Lower lobe of right lung (tissue), 2 donors: ENCODE measurements around the gene BBS10. TPM values are rescaled to one million over a fixed set of nuclear protein-coding genes. Genes with fewer than 3 reads are reported as not detected.

Experiments
- ATAC-seq, 2 donors: fragments of 200-7000 bp; cut with Tn5 transposase; one replicate each; pipeline ENCODE4 v1.9.1; 2020 to 2022; ENCODE audit warnings: mild to moderate bottlenecking in 2 of 2, moderate library complexity in 2 of 2
- DNase-seq: peaks from one replicate; pipeline ENCODE4 v3.0.0-alpha.2; 2020
- H3K27ac ChIP-seq: fragments of 200-600 bp; one replicate; pipeline ENCODE4 v1.8.0; 2022
- H3K27me3 ChIP-seq: fragments of 200-600 bp; one replicate; pipeline ENCODE4 v1.8.0; 2022; ENCODE audit warnings: low read depth
- H3K36me3 ChIP-seq: fragments of 200-600 bp; one replicate; pipeline ENCODE4 v1.8.0; 2022; ENCODE audit warnings: mild to moderate bottlenecking
- H3K4me1 ChIP-seq: fragments of 200-600 bp; one replicate; pipeline ENCODE4 v1.8.0; 2022
- H3K4me3 ChIP-seq: fragments of 200-600 bp; one replicate; pipeline ENCODE4 v1.8.0; 2022; ENCODE audit warnings: mild to moderate bottlenecking
- H3K9me3 ChIP-seq: fragments of 200-600 bp; one replicate; pipeline ENCODE4 v1.8.0; 2022
- intact Hi-C: fragments of 100-400 bp; cut with DNase I; formaldehyde crosslinking; loops from one replicate; pipeline ENCODE4 v1.11.0; 2022
- total RNA-seq: library from RNA; stranded (reverse); fragmentation: NEBNext Ultra II Directional; extraction: Animal tissue kit (Norgen Biotek cat#: 25700); gene quantifications from one replicate; pipeline ENCODE4 v1.2.1, GENCODE V29; 2021
- TF ChIP-seq, protein P1 (sequence below): fragments of 200-600 bp; IDR thresholded peaks from one replicate; pipeline ENCODE4 v1.8.0; 2022; ENCODE audit warnings: antibody characterized with exemption, mild to moderate bottlenecking
- donor health status: DM: no; HTN: yes; CAD: no; lungs with severe emphysema.

The BBS10 gene
- total RNA-seq, 1 donor from 2014 or later, result 13.4 TPM

DNA sequence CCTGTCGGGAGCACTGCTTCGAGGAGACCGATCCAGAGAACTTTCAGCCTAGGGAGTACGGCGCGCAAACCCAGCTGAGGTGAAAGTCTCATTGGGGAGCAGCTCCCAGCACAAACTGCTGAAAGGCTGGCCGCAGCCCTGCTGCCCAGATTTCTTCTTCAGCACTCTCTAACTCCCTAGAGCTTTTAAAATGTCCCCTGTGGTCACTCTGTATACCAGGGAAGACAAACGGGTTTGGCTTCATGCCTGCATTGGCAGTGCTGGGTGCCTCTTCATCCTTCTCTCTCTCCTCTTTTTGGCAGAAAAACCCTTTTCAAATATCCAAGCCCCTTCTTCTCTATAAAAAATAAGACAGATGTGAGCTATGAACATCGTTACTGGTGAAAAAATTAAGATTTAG is 34.9 kb downstream of the BBS10 start:
- intact Hi-C loops, result no loop called here
- Histone ChIP-seq H3K27ac (no peak overlapping the region), H3K27me3 (no peaks in the 10 kb centered on the region), H3K36me3 (no peaks in the 10 kb centered on the region), H3K4me1 (no peaks in the 10 kb centered on the region), H3K4me3 (no peak overlapping the region), H3K9me3 (no peaks in the 10 kb centered on the region)
- TF ChIP-seq, protein P1, sequence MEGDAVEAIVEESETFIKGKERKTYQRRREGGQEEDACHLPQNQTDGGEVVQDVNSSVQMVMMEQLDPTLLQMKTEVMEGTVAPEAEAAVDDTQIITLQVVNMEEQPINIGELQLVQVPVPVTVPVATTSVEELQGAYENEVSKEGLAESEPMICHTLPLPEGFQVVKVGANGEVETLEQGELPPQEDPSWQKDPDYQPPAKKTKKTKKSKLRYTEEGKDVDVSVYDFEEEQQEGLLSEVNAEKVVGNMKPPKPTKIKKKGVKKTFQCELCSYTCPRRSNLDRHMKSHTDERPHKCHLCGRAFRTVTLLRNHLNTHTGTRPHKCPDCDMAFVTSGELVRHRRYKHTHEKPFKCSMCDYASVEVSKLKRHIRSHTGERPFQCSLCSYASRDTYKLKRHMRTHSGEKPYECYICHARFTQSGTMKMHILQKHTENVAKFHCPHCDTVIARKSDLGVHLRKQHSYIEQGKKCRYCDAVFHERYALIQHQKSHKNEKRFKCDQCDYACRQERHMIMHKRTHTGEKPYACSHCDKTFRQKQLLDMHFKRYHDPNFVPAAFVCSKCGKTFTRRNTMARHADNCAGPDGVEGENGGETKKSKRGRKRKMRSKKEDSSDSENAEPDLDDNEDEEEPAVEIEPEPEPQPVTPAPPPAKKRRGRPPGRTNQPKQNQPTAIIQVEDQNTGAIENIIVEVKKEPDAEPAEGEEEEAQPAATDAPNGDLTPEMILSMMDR, result no peak
- DNase-seq (no peak), ATAC-seq (no peak)

DNA sequence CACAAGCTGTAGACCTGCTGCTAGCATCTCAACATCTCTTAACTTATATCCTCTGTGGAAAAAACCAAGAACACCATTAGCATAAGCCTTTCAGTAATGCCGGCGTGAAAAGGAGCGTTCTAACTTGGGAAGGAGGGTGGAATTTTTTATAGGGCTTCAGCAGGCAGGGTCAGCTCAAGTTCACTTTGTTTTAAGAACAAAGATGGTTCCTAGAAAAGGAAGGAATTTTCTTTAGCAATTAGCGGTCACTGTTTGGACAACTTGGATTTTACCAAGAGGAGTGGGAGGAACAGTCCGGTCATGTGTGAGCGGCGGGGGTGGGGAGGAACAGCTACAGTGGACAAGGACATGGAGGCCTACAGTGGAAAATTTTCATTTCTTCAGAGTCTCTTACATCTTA is 35.9 kb downstream of the BBS10 start:
- DNase-seq (no peak), ATAC-seq (peak in 1 of 2 donors; percentile 32)
- H3K36me3 ChIP-seq, result no peaks in the 10 kb centered on the region
- no peak overlapping the region for H3K27ac ChIP-seq
- H3K4me3 ChIP-seq, result no peak overlapping the region
- H3K9me3 ChIP-seq, result no peaks in the 10 kb centered on the region
- no peaks in the 10 kb centered on the region for H3K4me1 ChIP-seq
- intact Hi-C loops, result no loop called here
- TF ChIP-seq, protein P1, result no peak
- no peaks in the 10 kb centered on the region for H3K27me3 ChIP-seq

DNA sequence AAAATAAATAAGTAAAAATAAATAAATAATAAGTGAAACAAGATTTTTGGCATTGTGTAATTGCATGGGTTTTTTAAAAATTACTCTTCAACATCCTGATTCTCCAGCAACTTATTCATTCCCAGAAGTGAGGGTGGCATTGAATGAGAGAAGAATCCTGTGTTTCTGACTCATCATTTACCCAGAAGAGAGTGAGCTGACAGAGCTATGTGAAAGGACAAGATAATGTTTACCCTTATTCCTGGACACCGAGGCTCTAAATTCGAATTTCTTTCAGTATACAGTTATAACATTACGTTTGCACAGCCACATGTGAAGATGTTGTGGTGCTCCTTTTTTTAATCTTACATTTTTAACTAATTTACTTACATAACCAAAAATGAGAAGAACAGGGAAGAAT is 36.4 kb downstream of the BBS10 start:
- DNase-seq, result no peak
- no peak for ATAC-seq
- Histone ChIP-seq H3K36me3 (no peaks in the 10 kb centered on the region), H3K4me3 (no peak overlapping the region), H3K4me1 (no peaks in the 10 kb centered on the region), H3K27me3 (no peaks in the 10 kb centered on the region), H3K9me3 (no peaks in the 10 kb centered on the region), H3K27ac (no peak overlapping the region)
- TF ChIP-seq, protein P1, result no peak
- intact Hi-C loops, result no loop called here

DNA sequence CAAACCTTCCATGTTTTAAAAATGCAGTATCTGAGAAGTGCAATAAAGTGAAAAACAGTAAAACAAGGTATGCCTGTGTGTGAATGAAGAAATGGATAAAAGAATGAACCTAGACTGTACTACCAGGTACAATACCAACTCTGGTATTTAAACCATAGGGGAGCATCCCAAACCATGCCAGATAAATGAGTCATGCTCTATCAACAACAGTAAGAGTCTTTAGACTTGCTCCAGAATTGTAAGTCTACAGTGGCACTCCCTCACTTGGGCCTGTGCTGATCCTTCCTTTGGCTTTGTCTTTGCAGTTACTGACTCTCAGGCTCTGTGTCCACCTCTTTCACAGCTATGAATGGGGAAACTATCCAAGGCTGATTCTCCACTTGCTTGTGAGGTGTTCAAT is 38.1 kb downstream of the BBS10 start:
- TF ChIP-seq, protein P1, result no peak
- DNase-seq (no peak), ATAC-seq (no peak)
- H3K4me3 ChIP-seq, result no peak overlapping the region
- no peaks in the 10 kb centered on the region for H3K27me3 ChIP-seq
- H3K9me3 ChIP-seq, result no peaks in the 10 kb centered on the region
- intact Hi-C loops, result no loop called here
- H3K27ac ChIP-seq, result no peak overlapping the region
- H3K4me1 ChIP-seq, result no peaks in the 10 kb centered on the region
- H3K36me3 ChIP-seq, result no peaks in the 10 kb centered on the region

DNA sequence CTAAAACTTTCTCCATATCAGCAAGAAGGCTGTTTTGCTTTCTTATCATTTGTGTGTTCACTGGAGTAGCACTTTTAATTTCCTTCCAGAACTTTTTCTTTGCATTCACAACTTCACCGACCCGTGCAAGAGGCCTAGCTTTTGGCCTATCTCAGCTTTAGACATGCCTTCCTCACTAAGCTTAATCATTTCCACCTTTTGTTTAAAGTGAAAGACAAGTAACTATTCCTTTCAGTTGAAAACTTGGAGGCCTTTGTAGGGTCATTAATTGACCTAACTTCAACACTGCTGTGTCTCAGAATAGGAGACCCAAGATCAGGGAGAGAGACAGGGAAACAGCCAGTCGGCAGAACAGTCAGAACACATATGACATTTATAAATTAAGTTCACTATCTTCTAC is 39.3 kb downstream of the BBS10 start:
- Histone ChIP-seq H3K9me3 (no peaks in the 10 kb centered on the region), H3K4me3 (no peak overlapping the region), H3K4me1 (no peaks in the 10 kb centered on the region), H3K36me3 (no peaks in the 10 kb centered on the region), H3K27me3 (no peaks in the 10 kb centered on the region), H3K27ac (no peak overlapping the region)
- intact Hi-C loops, result no loop called here
- ATAC-seq (no peak), DNase-seq (no peak)
- TF ChIP-seq, protein P1, result no peak

DNA sequence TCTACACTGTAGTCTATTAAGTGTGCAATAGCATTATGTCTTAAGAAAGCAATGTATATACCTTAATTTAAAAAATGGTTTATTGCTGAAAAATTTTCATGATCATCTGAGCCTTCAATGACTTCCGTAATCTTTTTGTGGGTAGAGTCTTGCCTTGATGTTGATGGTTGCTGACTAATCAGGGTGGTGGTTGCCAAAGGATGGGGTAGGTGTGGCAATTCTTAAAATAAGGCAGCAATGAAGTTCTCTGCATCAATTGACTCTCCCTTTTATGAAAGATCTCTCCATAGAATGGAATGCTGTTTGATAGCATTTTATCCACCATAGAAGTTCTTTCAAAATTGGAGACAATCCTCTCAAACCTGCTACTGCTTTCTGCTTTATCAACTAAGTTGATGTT is 41.1 kb downstream of the BBS10 start:
- H3K9me3 ChIP-seq, result no peaks in the 10 kb centered on the region
- ATAC-seq (no peak), DNase-seq (no peak)
- H3K27me3 ChIP-seq, result no peaks in the 10 kb centered on the region
- TF ChIP-seq, protein P1, result no peak
- intact Hi-C loops, result no loop called here
- no peaks in the 10 kb centered on the region for H3K4me1 ChIP-seq
- no peak overlapping the region for H3K27ac ChIP-seq
- H3K4me3 ChIP-seq, result no peak overlapping the region
- H3K36me3 ChIP-seq, result no peaks in the 10 kb centered on the region
